Measurements from ENCODE around the gene FAAP20. TPM values are rescaled to one million over a fixed set of nuclear protein-coding genes. Genes with fewer than 3 reads are reported as not detected.
A peak's percentile ranks its signal among the peaks of the same experiment; 100 is the strongest.

The FAAP20 gene
- total and polyA plus RNA-seq, 9 of the 15 experiments (the other 6 are each of a cell fraction or from before 2014, with no cell fraction given), result 0.58 to 143 (median 9.9) TPM

GRCh38 chr1:2177946-2178538 is 16.5 kb downstream of the FAAP20 start (continued):
- no peak for TF ChIP-seq LEF1 (IDR thresholded peaks at IDR 0.05)
- no peak for TF ChIP-seq SIRT6 (IDR thresholded peaks at IDR 0.05; ENCODE audit: low read depth, low read length)
- no peak for TF ChIP-seq HMGN3 (IDR thresholded peaks at IDR 0.05; ENCODE audit: borderline replicate concordance, extremely low read depth, insufficient read length, low read depth, low read length)
- TF ChIP-seq SNRNP70 (optimal IDR thresholded peaks at IDR 0.05; ENCODE audit: low read depth, low read length), result no peak
- no peak for TF ChIP-seq NCOA2 (IDR thresholded peaks at IDR 0.05; ENCODE audit: partially characterized antibody in 2 of 2)
- 0 out of 2 replicates have a peak, but pooled peaks have one; percentile 14 for TF ChIP-seq POLR2G (IDR thresholded peaks at IDR 0.05; ENCODE audit: low read depth, low read length)
- TF ChIP-seq, protein P1, sequence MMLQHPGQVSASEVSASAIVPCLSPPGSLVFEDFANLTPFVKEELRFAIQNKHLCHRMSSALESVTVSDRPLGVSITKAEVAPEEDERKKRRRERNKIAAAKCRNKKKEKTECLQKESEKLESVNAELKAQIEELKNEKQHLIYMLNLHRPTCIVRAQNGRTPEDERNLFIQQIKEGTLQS (IDR thresholded peaks at IDR 0.05), result peak; percentile 85
- TF ChIP-seq, protein P1 (CRISPR knock-in tag; conservative IDR thresholded peaks at IDR 0.05), result no peak

- ChIA-PET POLR2A (no interaction called here), CTCF (ENCODE audit: low intra/inter-chr PET ratio) (no interaction called here)
- DNase-seq (ENCODE audit: extremely low read depth in 1 of 4, low spot score in 3 of 4), result no peak
- Histone ChIP-seq H3K9ac (ENCODE audit: insufficient read depth in 1 of 2, low read depth in 2 of 2, low read length in 2 of 2) (no peak overlapping the region; a peak in 2 of 4 replicates), H3K36me3 (ENCODE audit: control insufficient read depth, insufficient read depth, low read length) (no peaks in the 10 kb centered on the region), H3K9me3 (replicated peaks; ENCODE audit: control insufficient read depth, insufficient read depth, low read depth, low read length) (no peaks in the 10 kb centered on the region), H3K27me3 (ENCODE audit: control insufficient read depth in 2 of 2, insufficient read depth in 2 of 2, low read length in 2 of 2) (peaks cover 11 to 17% of the 10 kb centered on the region in 2 experiments; a peak in 4 of 5 replicates), H3K27ac (ENCODE audit: extremely low read depth, low read depth, low read length) (no peak overlapping the region), H2AFZ (ENCODE audit: low read depth, low read length) (no peak overlapping the region), H3K4me3 (no peak overlapping the region), H3K4me1 (replicated peaks in 1 of 2; ENCODE audit: control insufficient read depth in 2 of 2, insufficient read depth in 2 of 2, low read length in 2 of 2) (peaks cover 39 to 95% of the 10 kb centered on the region in 2 experiments), H3K79me2 (ENCODE audit: control insufficient read depth, insufficient read depth, low read length) (peaks cover 3% of the 10 kb centered on the region; the same call in 1 of the 3 replicates), H3K9me1 (ENCODE audit: control insufficient read depth, insufficient read depth, low read length) (peaks cover 9% of the 10 kb centered on the region), H4K20me1 (replicated peaks; ENCODE audit: control insufficient read depth, insufficient read depth, low read length) (no peaks in the 10 kb centered on the region; the same call in 1 of the 2 replicates), H3K4me2 (ENCODE audit: insufficient read depth, low read length) (no peak overlapping the region)
- 88% methylated on average over 19 of the region's 21 CpGs for WGBS (ENCODE audit: insufficient coverage, low coverage, missing lambda C conversion rate)
- no TSS peak for BruUV-seq (replicated peaks)
- intact Hi-C loops (cut with micrococcal nuclease) (no loop called here), in situ Hi-C loops (cut with MboI) (loop anchor here (25.0 kb wide), 1 partner anchor 360 kb away; the partner anchor contains the start of genes HES5 and PANK4)
- TF ChIP-seq POLR2G (IDR thresholded peaks at IDR 0.05; ENCODE audit: low read depth, low read length) (peak; percentile 23; the same call in 1 of the 2 replicates), ZC3H4 (CRISPR knock-in tag; IDR thresholded peaks at IDR 0.05; ENCODE audit: borderline replicate concordance) (no peak)
- ATAC-seq, result no peak
- no peak for FAIRE-seq
Observed at GRCh38 chr1:2177541-2177940, 17.0 kb downstream of the FAAP20 start.
